IPS DF 4.7 (cell line): ENCODE results near the gene RRAGD.

Experiments
- DNase-seq: peaks from one replicate; pipeline ENCODE4 v3.0.0-alpha.2; 2013; ENCODE audit warnings: low spot score; ENCODE audit errors: extremely low read depth

The RRAGD gene

DNA sequence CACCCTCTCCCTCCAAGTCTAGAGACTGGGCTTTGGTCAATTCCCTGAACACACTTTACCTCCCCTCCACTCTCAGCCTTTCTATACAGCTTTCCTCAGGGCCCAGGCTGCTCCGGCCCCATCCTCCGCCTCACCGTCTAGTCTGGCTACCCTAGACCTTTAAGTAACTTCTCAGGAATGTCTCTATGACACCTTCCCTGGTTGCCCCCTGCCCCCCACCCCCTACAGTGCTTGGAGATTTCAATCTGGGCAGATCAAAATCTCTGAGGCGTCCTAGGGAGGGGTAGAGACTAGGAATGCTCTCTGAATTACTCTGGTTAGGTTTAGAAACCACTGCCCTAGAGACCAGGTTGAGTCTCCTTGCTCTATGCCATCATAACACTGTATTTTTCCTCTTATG is 65.6 kb downstream of the RRAGD start:
- no peak for DNase-seq

DNA sequence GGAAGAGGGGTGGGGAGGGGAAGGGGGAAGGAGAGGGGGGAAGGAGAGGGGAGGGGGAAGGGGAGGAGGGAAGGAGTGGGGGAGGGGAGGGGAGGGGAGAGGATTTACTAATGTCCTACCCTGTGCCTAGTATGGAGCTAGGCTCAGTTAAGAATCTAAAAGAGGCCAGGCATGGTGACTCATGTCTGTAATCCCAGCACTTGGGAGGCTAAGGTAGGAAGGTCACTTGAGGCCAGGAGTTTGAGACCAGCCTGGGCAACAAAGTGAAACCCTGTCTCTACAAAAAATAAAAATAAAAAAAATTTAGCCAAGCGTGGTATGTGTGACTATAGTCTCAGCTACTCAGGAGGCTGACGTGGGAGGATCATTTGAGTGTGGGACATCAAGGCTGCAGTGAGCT is 72.5 kb downstream of the RRAGD start:
- no peak for DNase-seq

DNA sequence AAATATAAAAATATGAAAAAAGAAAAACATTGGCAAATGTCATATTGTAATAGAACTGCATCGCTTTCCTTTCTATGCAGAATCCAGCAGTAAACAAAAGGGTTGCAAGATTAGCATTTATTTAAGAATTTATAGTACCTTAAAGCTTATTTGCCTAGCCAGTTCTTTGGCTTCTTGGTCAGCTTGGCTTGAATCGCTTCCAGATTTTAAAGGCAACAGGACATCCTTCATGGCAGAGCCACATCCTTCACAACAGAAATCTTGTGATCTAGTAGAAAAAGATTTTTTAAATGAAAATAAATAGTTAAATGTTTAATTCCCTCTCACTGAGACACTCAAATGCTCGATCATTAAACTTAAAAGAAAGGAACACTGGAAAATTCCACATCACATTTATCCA is 76.9 kb downstream of the RRAGD start:
- DNase-seq, result no peak

DNA sequence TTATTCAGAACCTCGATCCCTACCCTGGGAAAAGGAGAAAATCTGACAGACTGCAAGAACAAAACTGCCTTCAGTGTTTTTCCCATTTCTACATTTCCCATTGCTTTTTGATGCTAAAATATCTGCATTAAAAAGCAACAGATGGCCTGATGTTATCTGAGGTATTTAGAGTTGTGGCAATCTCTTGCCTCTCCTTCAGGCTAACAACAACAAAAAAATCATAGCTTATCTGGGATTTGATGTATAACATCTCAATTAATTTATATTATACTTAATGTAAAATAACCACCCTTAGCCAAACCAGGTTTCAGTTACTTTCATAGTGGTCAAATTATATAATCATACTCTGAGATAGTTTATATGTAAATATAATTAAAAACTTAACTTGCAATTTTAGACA is 81.2 kb downstream of the RRAGD start:
- no peak for DNase-seq

DNA sequence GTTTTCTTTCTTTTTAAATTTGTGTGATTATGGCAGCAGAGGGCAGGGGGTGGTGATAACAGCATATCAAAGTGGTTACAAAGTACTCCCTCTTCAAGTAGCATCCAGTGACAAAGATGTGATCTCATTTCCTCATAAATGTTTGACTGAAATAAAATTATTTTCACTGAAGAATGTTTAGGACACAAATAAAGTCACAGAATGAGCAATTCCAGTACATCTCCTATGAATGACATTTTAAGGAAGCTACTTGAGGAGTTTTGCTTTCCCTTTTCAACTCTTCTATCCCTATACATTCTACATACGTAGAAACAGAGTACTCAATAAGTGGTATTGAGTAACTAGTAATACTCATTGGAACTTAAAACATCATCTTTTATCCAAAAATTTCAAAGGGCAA is 83.1 kb downstream of the RRAGD start:
- DNase-seq, result no peak

DNA sequence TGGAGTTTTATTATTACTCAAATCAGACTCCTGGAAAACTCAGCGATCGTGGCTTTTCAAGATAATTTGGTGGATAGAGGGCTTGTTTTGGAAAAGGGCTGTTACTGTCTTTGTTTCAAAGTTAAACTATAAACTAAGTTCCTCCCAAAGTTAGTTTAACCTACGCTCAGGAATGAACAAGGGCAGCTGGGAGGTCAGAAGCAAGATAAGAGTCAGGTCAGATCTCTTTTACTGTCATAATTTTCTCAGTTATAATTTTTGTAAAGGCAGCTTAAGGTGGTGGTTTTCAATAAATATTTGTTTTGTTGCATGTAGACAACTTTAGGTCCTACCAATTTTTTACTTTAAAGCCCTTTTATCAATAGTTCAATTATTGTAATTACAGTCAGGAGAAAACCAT is 87.8 kb downstream of the RRAGD start:
- DNase-seq, result no peak

DNA sequence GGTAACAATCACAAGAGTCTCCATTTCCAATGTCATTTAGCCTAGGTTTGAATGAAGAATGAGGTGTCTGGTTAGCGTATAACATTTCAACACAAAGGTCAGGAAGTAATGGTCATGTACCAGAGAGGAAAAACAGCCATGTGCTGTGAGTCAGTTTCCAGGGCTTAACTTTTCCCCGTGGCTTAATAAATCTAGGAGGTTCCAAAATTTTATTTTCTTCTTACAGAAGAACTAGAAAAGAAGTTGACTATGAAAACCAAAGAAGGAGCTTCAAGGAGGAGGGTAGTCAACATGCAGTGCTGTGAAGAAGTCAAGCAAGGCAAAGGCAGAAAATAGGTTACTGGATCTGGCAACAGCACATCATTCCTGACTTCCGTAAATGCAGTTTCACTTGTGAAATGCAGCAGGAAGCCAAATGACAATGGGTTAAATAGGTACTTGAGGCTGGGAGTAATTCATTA is 88.5 kb downstream of the RRAGD start:
- no peak for DNase-seq

DNA sequence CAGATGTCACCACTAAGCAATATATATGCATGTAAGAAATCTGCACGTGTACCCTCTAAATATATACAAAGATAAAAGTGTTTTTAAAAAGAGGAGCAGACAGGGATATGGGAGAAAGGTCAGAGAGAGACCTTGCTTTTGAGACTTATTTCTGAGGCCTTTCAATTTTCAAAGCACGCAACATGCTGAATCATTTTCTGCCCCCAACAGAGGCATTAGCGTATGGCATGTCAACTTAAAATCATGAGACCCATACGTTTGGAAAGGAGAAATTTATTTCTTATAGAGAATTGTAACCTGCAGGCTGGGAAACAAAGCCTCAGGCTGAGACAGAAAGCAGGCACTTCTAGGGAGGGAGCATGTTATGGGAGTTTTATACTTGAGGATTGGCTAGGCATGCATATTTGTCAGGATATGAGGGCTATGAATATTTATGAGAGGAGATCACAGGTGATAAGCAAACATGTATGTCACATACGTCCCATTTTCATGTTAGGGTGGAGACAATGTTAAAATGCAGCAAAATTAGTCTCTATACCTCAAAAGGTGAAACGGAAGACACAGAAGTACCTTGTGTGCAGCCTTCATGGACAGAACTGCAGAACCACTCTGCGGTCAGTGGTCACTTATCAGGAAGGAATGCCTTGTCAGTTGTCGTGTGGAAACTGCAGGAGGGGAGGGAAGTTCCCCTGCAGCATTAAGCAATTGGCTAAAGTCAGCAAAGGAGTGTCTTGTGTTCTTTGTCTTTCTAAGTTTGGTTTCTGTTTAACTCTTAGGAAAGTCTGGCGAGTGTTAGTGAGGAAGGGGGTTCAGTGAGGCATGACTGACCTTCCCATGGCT is 90.7 kb downstream of the RRAGD start:
- DNase-seq, result no peak

DNA sequence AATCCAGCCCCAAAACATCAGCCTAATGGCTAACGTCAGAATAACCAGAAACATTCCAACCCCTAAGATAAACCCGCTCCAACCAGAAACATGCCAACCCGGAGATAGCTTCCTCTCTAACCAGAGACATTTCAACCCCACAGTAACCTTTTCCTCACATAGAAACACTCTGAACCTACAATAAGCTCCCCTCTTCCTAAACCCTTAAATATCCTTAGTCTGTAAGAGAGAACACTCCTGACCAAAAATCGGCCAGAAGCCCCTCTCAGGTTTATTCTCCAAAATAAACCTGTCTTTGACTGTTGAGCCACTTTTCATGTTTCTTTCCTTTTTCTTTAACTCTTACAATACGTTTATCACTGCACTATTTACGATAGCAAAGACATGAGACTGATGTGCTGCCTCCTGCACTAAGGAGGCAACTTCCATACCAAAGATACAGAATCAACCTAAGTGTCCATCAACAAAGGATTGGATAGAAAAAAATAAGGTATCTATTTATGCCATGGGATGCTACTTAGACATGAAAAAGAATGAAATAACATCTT is 92.0 kb downstream of the RRAGD start:
- no peak for DNase-seq

DNA sequence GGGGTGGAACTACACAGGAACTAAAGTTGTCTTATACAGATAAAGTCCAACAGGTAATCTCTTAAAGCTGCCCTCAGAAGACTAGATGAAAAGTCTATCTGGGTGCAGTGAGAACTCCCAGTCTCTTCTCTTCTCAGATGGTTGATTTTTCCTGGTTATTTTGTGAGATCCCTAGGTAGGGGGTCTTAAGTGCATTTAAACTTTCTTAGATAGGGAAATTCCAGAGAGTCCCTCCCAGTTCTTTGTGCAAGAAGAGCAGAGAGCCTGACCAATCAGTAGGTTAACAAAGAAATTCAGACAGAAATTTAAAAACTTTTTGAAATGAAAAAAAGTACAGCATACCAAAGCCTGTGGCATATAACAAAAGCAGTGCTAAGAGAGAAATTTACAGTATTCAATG is 95.0 kb downstream of the RRAGD start:
- no peak for DNase-seq

DNA sequence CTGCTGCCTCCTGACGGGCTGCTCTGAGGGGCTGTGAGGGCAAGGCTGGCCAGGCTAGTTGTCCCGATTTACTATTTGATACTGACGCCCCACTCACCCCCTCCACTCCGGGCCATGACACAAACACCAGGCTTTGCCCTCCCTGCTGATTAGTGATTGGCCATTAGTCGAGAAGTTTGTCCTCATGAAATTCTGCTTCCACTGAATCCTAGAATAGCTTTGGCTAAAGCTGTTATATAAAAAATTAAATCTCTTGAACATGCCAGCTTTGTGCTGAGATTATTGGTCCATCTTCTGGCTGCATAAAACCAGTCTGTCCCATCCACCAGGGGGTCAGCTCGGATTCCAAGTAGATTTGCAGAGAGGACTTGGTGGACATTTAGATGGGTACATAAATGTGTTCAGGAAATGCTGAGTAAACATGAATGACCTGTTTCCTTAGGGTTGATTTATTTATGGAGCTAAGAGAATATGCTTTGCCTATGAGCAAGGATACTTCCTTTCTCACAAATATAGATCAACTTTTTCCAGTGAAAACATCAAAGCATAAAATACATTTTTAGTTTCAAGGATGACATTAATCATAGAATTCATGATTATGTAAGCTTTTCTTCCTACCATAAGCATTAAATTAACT is 96.7 kb downstream of the RRAGD start, which contains the start of gene GABRR2:
Gene GABRR2, minus strand, starts transcription at position 51 of the 637 bp plus-strand sequence. CDS start 134 bp downstream, outside the sequence.
- no peak for DNase-seq

DNA sequence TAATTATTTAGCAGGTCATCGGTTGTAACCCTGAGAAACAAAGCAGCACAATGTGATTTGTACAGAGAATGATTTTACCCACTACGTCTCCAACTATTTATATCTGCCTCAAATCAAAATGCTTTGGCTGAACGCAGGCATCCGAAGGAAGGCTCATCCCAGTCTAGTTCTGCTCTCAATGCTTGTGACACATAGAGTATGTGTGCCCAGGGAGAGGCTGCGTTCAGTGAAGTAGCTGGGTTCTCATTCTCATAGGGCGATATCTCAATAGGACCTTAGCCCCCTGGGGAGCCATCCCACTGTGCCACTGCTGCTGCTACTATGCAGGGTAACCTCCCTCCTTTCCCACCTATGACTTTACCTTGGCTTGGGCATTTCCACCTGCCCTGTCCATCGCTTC is 97.4 kb downstream of the RRAGD start:
- DNase-seq, result no peak
